Measurements from ENCODE around the gene GRIP1. TPM values are rescaled to one million over a fixed set of nuclear protein-coding genes. Genes with fewer than 3 reads are reported as not detected.

Gene GRIP1
- total and polyA plus RNA-seq, 2 experiments from 2014 or later: 7.7 TPM

DNA sequence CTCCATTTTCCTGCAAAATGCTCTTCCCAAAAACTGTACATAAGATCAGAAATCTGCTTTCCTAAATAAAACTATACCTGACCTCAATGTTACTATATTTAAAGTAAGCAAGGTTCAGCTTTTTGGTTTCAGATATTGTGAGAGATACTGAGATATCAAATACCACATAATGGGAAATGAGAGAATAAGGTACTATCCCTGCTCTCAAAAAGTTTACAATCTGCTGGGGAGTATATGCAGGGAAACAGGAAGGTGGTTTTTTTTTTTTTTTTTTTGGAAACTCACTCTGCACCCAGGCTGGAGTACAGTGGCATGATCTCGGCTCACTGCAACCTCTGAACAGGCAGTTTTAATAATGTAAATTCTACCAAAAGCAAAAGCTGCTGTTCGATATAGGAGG lies 327.6 kb downstream of the GRIP1 start:
- H3K4me2 ChIP-seq: no peak overlapping the region
- no peaks in the 10 kb centered on the region for H3K4me1 ChIP-seq (ENCODE audit: insufficient read depth)
- no peak overlapping the region for H2AFZ ChIP-seq
- no peaks in the 10 kb centered on the region for H3K9me2 ChIP-seq (replicated peaks; ENCODE audit: insufficient read depth)
- H3K79me2 ChIP-seq: no peaks in the 10 kb centered on the region
- no peak overlapping the region for H3K27ac ChIP-seq
- 96% methylated on average over 2 of the region's 2 CpGs for WGBS (ENCODE audit: low lambda C conversion rate, missing lambda C conversion rate)
- H3K4me3 ChIP-seq: no peak overlapping the region
- H3K9me3 ChIP-seq (ENCODE audit: low read depth): no peaks in the 10 kb centered on the region
- TF ChIP-seq CTCF (IDR thresholded peaks at IDR 0.05; ENCODE audit: poor library complexity): no peak
- TF ChIP-seq EZH2 (IDR thresholded peaks at IDR 0.05; ENCODE audit: borderline replicate concordance): no peak
- no peak for TF ChIP-seq EZH2phosphoT487 (IDR thresholded peaks at IDR 0.05; ENCODE audit: low read depth, severe bottlenecking, unreplicated experiment)
- no peaks in the 10 kb centered on the region for H3K27me3 ChIP-seq
- H4K20me1 ChIP-seq (ENCODE audit: insufficient read depth, poor library complexity, severe bottlenecking): no peaks in the 10 kb centered on the region
- no peak for DNase-seq (ENCODE audit: low spot score)
- H3K36me3 ChIP-seq (replicated peaks; ENCODE audit: insufficient read depth, low read depth): no peaks in the 10 kb centered on the region

GRCh38 chr12:66345956-66346355 lies 332.9 kb downstream of the GRIP1 start:
- 100% methylated on average over 2 of the region's 2 CpGs for WGBS (ENCODE audit: low lambda C conversion rate, missing lambda C conversion rate)
- no peaks in the 10 kb centered on the region for H3K36me3 ChIP-seq (replicated peaks; ENCODE audit: insufficient read depth, low read depth)
- DNase-seq (ENCODE audit: low spot score): no peak
- H3K27ac ChIP-seq: no peak overlapping the region
- no peak overlapping the region for H3K4me3 ChIP-seq
- H3K4me2 ChIP-seq: no peak overlapping the region
- H3K9me2 ChIP-seq (replicated peaks; ENCODE audit: insufficient read depth): no peaks in the 10 kb centered on the region
- no peaks in the 10 kb centered on the region for H3K79me2 ChIP-seq
- H2AFZ ChIP-seq: no peak overlapping the region
- TF ChIP-seq EZH2 (IDR thresholded peaks at IDR 0.05; ENCODE audit: borderline replicate concordance) (no peak), CTCF (IDR thresholded peaks at IDR 0.05; ENCODE audit: poor library complexity) (no peak), EZH2phosphoT487 (IDR thresholded peaks at IDR 0.05; ENCODE audit: low read depth, severe bottlenecking, unreplicated experiment) (no peak)
- H4K20me1 ChIP-seq (ENCODE audit: insufficient read depth, poor library complexity, severe bottlenecking): no peaks in the 10 kb centered on the region
- H3K4me1 ChIP-seq (ENCODE audit: insufficient read depth): no peaks in the 10 kb centered on the region
- no peaks in the 10 kb centered on the region for H3K9me3 ChIP-seq (ENCODE audit: low read depth)
- H3K27me3 ChIP-seq: no peaks in the 10 kb centered on the region

DNA sequence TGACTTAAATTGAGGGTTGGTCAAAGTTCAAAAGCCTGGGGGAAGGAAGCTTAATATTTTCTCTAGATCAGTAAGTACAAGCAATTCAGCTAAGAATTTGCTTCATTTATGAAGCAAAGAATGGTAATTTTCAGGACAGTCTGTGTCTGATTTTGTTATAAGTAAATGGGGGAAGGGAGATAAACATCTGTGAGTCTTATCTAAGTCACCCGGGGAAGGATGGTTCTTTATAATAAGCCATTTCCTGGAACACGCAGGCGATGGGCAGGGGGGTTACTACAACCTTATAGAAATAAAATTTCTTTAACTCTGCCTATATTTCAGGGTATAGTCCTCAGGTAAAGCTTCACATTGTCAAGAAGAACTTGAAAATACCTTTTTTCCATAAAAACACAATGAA lies 333.7 kb downstream of the GRIP1 start:
- Histone ChIP-seq H3K9me2 (replicated peaks; ENCODE audit: insufficient read depth) (no peaks in the 10 kb centered on the region), H3K4me2 (no peak overlapping the region), H3K4me1 (ENCODE audit: insufficient read depth) (no peaks in the 10 kb centered on the region), H3K27ac (no peak overlapping the region), H3K9me3 (ENCODE audit: low read depth) (no peaks in the 10 kb centered on the region), H3K27me3 (no peaks in the 10 kb centered on the region), H3K4me3 (no peak overlapping the region), H2AFZ (no peak overlapping the region), H3K79me2 (no peaks in the 10 kb centered on the region), H4K20me1 (ENCODE audit: insufficient read depth, poor library complexity, severe bottlenecking) (no peaks in the 10 kb centered on the region), H3K36me3 (replicated peaks; ENCODE audit: insufficient read depth, low read depth) (no peaks in the 10 kb centered on the region)
- DNase-seq (ENCODE audit: low spot score): no peak
- whole genome bisulfite sequencing (ENCODE audit: low lambda C conversion rate, missing lambda C conversion rate): 56% methylated on average over 3 of the region's 3 CpGs
- TF ChIP-seq EZH2phosphoT487 (IDR thresholded peaks at IDR 0.05; ENCODE audit: low read depth, severe bottlenecking, unreplicated experiment): no peak
- no peak for TF ChIP-seq EZH2 (IDR thresholded peaks at IDR 0.05; ENCODE audit: borderline replicate concordance)
- no peak for TF ChIP-seq CTCF (IDR thresholded peaks at IDR 0.05; ENCODE audit: poor library complexity)

GRCh38 chr12:66341126-66341525 lies 337.8 kb downstream of the GRIP1 start:
- WGBS (ENCODE audit: low lambda C conversion rate, missing lambda C conversion rate): 98% methylated on average over 4 of the region's 4 CpGs
- Histone ChIP-seq H3K27ac (no peak overlapping the region), H3K4me2 (no peak overlapping the region), H3K4me3 (no peak overlapping the region), H3K79me2 (no peaks in the 10 kb centered on the region), H2AFZ (no peak overlapping the region), H3K9me3 (ENCODE audit: low read depth) (no peaks in the 10 kb centered on the region), H4K20me1 (ENCODE audit: insufficient read depth, poor library complexity, severe bottlenecking) (no peaks in the 10 kb centered on the region), H3K27me3 (no peaks in the 10 kb centered on the region), H3K4me1 (ENCODE audit: insufficient read depth) (no peaks in the 10 kb centered on the region), H3K36me3 (replicated peaks; ENCODE audit: insufficient read depth, low read depth) (no peaks in the 10 kb centered on the region), H3K9me2 (replicated peaks; ENCODE audit: insufficient read depth) (no peaks in the 10 kb centered on the region)
- DNase-seq (ENCODE audit: low spot score): no peak
- TF ChIP-seq EZH2phosphoT487 (IDR thresholded peaks at IDR 0.05; ENCODE audit: low read depth, severe bottlenecking, unreplicated experiment) (no peak), EZH2 (IDR thresholded peaks at IDR 0.05; ENCODE audit: borderline replicate concordance) (no peak), CTCF (IDR thresholded peaks at IDR 0.05; ENCODE audit: poor library complexity) (no peak)

Measured in hepatocyte (in vitro differentiated cells).